ENCODE measurements around the gene OSBPL3. TPM values are rescaled to one million over a fixed set of nuclear protein-coding genes. Genes with fewer than 3 reads are reported as not detected.

Gene OSBPL3
- total RNA-seq, 2 experiments from 2014 or later, result 44.6 to 45.7 TPM

DNA sequence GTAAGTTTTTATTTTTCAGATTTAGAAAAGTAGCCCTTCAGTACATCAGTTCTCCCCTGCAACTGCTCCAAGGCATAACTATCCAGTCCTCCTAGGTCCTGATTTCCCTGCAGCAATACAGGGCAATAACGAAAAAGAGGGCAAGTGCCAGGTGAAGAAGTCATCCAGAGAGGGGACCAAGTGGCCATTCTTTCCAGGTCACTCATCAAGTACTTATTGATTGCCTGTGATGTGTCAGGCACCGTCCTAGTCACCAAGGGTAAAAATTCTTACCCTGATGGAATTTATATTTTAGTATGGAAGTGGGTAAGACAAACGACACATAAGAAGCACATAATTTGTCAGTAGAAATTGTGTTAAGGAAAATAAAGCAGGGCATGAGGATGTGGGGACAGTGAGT lies 155.6 kb downstream of the OSBPL3 start:
- POLR2A ChIA-PET, result no interaction called here
- peaks cover 64% of the 10 kb centered on the region for H3K4me1 Mint-ChIP-seq (ENCODE audit: low read depth)
- no peaks in the 10 kb centered on the region for H3K9me3 Mint-ChIP-seq
- no peak overlapping the region for H3K4me3 Mint-ChIP-seq
- intact Hi-C loops (cut with micrococcal nuclease), result no loop called here
- H3K36me3 Mint-ChIP-seq (ENCODE audit: low read depth), result peaks cover 65% of the 10 kb centered on the region
- H3K27ac Mint-ChIP-seq, result peak overlapping the region; percentile 2
- TF ChIP-seq, protein P1, sequence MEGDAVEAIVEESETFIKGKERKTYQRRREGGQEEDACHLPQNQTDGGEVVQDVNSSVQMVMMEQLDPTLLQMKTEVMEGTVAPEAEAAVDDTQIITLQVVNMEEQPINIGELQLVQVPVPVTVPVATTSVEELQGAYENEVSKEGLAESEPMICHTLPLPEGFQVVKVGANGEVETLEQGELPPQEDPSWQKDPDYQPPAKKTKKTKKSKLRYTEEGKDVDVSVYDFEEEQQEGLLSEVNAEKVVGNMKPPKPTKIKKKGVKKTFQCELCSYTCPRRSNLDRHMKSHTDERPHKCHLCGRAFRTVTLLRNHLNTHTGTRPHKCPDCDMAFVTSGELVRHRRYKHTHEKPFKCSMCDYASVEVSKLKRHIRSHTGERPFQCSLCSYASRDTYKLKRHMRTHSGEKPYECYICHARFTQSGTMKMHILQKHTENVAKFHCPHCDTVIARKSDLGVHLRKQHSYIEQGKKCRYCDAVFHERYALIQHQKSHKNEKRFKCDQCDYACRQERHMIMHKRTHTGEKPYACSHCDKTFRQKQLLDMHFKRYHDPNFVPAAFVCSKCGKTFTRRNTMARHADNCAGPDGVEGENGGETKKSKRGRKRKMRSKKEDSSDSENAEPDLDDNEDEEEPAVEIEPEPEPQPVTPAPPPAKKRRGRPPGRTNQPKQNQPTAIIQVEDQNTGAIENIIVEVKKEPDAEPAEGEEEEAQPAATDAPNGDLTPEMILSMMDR (IDR thresholded peaks at IDR 0.05), result no peak
- ATAC-seq, result no peak
- CTCF ChIA-PET, result interaction anchor here (1.4 kb wide), 1 partner anchor 155 kb away, joined by 4 read pairs; no protein-coding TSS in a partner anchor
- DNase-seq, result no peak
- no peaks in the 10 kb centered on the region for H3K27me3 Mint-ChIP-seq

GRCh38 chr7:24821754-24822054 lies 158.3 kb downstream of the OSBPL3 start:
- CTCF ChIA-PET, result interaction anchor here (0.6 to 5.3 kb wide), 28 partner anchors 10 to 371 kb away, joined by 3 to 72 read pairs (median 6); partner anchors contain the start of gene OSBPL3
- peaks cover 52% of the 10 kb centered on the region for H3K4me1 Mint-ChIP-seq (ENCODE audit: low read depth)
- no peaks in the 10 kb centered on the region for H3K27me3 Mint-ChIP-seq
- peaks cover 55% of the 10 kb centered on the region for H3K36me3 Mint-ChIP-seq (ENCODE audit: low read depth)
- intact Hi-C loops (cut with micrococcal nuclease), result loop anchor here (1.0 to 2.0 kb wide), 6 partner anchors 45 to 271 kb away; partner anchors contain the start of gene OSBPL3
- ATAC-seq (no peak), DNase-seq (no peak)
- H3K9me3 Mint-ChIP-seq, result no peaks in the 10 kb centered on the region
- POLR2A ChIA-PET, result interaction anchor here (0.7 to 2.8 kb wide), 8 partner anchors 90 to 1307 kb away, joined by 3 to 19 read pairs (median 4); partner anchors contain the start of gene OSBPL3
- H3K4me3 Mint-ChIP-seq, result peak overlapping the region; percentile 40
- H3K27ac Mint-ChIP-seq, result peak overlapping the region; percentile 97
- TF ChIP-seq, protein P1 (IDR thresholded peaks at IDR 0.05), result no peak

- no peaks in the 10 kb centered on the region for H3K27me3 Mint-ChIP-seq
- peak overlapping the region; percentile 40 for H3K4me3 Mint-ChIP-seq
- H3K36me3 Mint-ChIP-seq (ENCODE audit: low read depth), result peaks cover 56% of the 10 kb centered on the region
- H3K9me3 Mint-ChIP-seq, result no peaks in the 10 kb centered on the region
- H3K4me1 Mint-ChIP-seq (ENCODE audit: low read depth), result peaks cover 47% of the 10 kb centered on the region
- intact Hi-C loops (cut with micrococcal nuclease), result loop anchor here (1.0 to 2.0 kb wide), 6 partner anchors 45 to 272 kb away; partner anchors contain the start of gene OSBPL3
- CTCF ChIA-PET, result interaction anchor here (0.6 to 5.3 kb wide), 53 partner anchors 8 to 372 kb away, joined by 3 to 72 read pairs (median 4); partner anchors contain the start of genes CYCS and OSBPL3
- DNase-seq (peak; percentile 92), ATAC-seq (peak; percentile 87)
- TF ChIP-seq, protein P1 (IDR thresholded peaks at IDR 0.05), result peak; percentile 40
- H3K27ac Mint-ChIP-seq, result peak overlapping the region; percentile 97
- POLR2A ChIA-PET, result interaction anchor here (0.7 to 2.8 kb wide), 11 partner anchors 90 to 1307 kb away, joined by 3 to 19 read pairs (median 3); partner anchors contain the start of gene OSBPL3
Measured at GRCh38 chr7:24821045-24821753, 158.8 kb downstream of the OSBPL3 start.

DNA sequence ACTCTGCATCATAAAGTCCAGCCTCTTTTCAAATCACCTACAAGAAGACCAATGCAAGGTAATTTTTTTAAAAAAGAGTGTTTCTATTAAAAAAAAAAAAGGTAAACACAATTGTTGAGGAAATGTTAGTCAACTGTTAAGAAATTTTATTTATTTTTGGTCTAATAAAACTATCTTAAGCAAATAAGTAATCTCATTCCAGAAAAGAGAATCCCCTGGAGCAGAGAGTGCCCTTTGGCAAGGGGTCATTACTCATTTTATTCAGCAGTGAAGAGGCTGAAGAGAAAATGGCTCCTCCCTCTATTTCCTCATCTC lies 159.3 kb downstream of the OSBPL3 start:
- Mint-ChIP-seq H3K4me1 (ENCODE audit: low read depth) (peaks cover 42% of the 10 kb centered on the region), H3K27me3 (no peaks in the 10 kb centered on the region), H3K27ac (peak overlapping the region; percentile 97), H3K4me3 (peak overlapping the region; percentile 50), H3K9me3 (no peaks in the 10 kb centered on the region), H3K36me3 (ENCODE audit: low read depth) (peaks cover 53% of the 10 kb centered on the region)
- POLR2A ChIA-PET, result interaction anchor here (0.7 to 2.8 kb wide), 10 partner anchors 91 to 304 kb away, joined by 3 to 19 read pairs (median 3); partner anchors contain the start of gene OSBPL3
- intact Hi-C loops (cut with micrococcal nuclease), result loop anchor here (1.0 to 2.0 kb wide), 6 partner anchors 46 to 272 kb away; partner anchors contain the start of gene OSBPL3
- CTCF ChIA-PET, result interaction anchor here (0.6 to 5.3 kb wide), 45 partner anchors 8 to 304 kb away, joined by 3 to 72 read pairs (median 4); partner anchors contain the start of genes CYCS and OSBPL3
- ATAC-seq (no peak), DNase-seq (no peak)
- TF ChIP-seq, protein P1 (IDR thresholded peaks at IDR 0.05), result no peak

All from activated CD8-positive, alpha-beta T cell treated with anti-CD3 and anti-CD28 coated beads for 36 hours (primary cell).